GM12892 (cell line): ENCODE measurements around the gene RGS2.

Source experiments
- POLR2A ChIP-seq: IDR thresholded peaks from 2 replicates; pipeline ENCODE4 v1.6.1; 2011; ENCODE audit warnings: low read depth, low read length, control low read depth
- POLR2AphosphoS5 ChIP-seq: IDR thresholded peaks from 2 replicates; pipeline ENCODE4 v1.6.1; 2011; ENCODE audit warnings: low read depth, low read length, control low read depth
- TAF1 ChIP-seq: IDR thresholded peaks from 2 replicates; pipeline ENCODE4 v1.6.1; 2011; ENCODE audit warnings: low read depth, mild to moderate bottlenecking, control low read depth, low read length, borderline replicate concordance

GRCh38 chr1:192805832-192806323 lies 3.0 kb upstream of the RGS2 start:
- no peak for TF ChIP-seq POLR2A
- TF ChIP-seq TAF1 = no peak
- TF ChIP-seq POLR2AphosphoS5 = no peak
